ENCODE measurements around the gene SMAD5. TPM values are rescaled to one million over a fixed set of nuclear protein-coding genes. Genes with fewer than 3 reads are reported as not detected.

SMAD5 gene
- total RNA-seq, 1 experiment from 2014 or later, result 69.3 TPM

DNA sequence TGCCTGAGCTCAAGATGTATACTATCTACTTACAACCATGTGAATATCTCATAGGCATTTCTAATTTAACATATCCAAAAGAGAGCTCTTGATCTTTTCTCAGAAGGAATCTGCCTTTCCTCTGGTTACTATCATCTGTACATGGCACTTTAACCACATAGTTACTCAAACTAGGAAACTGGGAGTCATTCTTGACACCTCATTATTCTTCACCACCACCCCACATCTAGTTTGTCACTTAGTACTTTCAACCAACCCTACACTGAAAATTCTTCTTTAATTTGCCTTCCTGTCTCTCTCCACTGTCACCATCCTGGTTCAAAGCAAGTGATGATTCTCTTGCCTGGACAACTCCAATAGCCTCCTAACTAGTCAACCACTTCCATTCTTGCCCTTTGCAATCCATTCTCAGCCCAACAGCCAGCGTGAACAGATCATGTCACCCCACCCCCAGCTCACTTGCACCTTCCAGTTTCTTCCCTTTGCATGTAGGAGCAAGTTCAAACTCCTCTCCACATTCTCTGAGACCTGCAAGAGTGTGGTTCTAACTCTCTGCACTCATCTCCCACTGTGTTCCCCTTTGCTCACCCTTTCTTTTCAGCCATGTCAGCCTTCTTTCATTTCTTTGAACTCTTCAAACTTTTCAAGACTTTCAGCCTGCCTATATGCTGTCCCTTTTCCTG, 17.3 kb upstream of the SMAD5 start:
- no peak overlapping the region for H2AK5ac ChIP-seq (ENCODE audit: insufficient read length, low read length)
- no peak overlapping the region for H4K91ac ChIP-seq (ENCODE audit: insufficient read length, low read depth, low read length)
- Mint-ChIP-seq H3K4me1 (peaks cover 4 to 6% of the 10 kb centered on the region in 2 experiments), H3K27ac (no peak overlapping the region), H3K27me3 (ENCODE audit: low read depth) (peaks cover 13% of the 10 kb centered on the region), H3K36me3 (ENCODE audit: insufficient read depth in 1 of 3, low read depth in 3 of 3) (no peaks in the 10 kb centered on the region), H3K4me3 (no peak overlapping the region), H3K9me3 (no peaks in the 10 kb centered on the region)
- no peak overlapping the region for H3K9ac ChIP-seq (ENCODE audit: extremely low read depth, insufficient read length, low read length)
- H3K14ac ChIP-seq (ENCODE audit: insufficient read depth, low read length), result no peak overlapping the region
- no peak overlapping the region for H4K8ac ChIP-seq (replicated peaks; ENCODE audit: insufficient read length, low read depth, low read length)
- TF ChIP-seq CTCF (conservative IDR thresholded peaks at IDR 0.05), result no peak
- no peak overlapping the region for H3K56ac ChIP-seq (ENCODE audit: insufficient read length, low read depth, low read length)
- no peak overlapping the region for H2AFZ ChIP-seq (ENCODE audit: low read length)
- H3K18ac ChIP-seq (ENCODE audit: insufficient read length, low read depth, low read length), result no peak overlapping the region
- no peaks in the 10 kb centered on the region for H3K23me2 ChIP-seq (ENCODE audit: insufficient read length, low read depth, low read length, poor library complexity, severe bottlenecking)
- no peak overlapping the region for H2BK15ac ChIP-seq (ENCODE audit: low read depth, low read length)
- H3K79me2 ChIP-seq (ENCODE audit: insufficient read depth, low read length), result no peaks in the 10 kb centered on the region
- no peak overlapping the region for H3K4me2 ChIP-seq (ENCODE audit: insufficient read depth, insufficient read length, low read length)
- H2BK120ac ChIP-seq (ENCODE audit: low read depth, low read length, poor library complexity, severe bottlenecking), result no peak overlapping the region
- H2BK12ac ChIP-seq (ENCODE audit: insufficient read length, low read depth, low read length), result no peak overlapping the region
- H4K5ac ChIP-seq (ENCODE audit: insufficient read length, low read depth, low read length), result no peak overlapping the region
- no peak overlapping the region for H3K27ac ChIP-seq (ENCODE audit: insufficient read length, low read depth, low read length)
- no peaks in the 10 kb centered on the region for H3K9me3 ChIP-seq (ENCODE audit: control insufficient read depth, low read depth, low read length)
- no peak for DNase-seq
- H2BK5ac ChIP-seq (ENCODE audit: insufficient read length, low read length), result no peak overlapping the region
- H3K23ac ChIP-seq (ENCODE audit: insufficient read length, low read depth, low read length), result no peak overlapping the region
- H3K4ac ChIP-seq (ENCODE audit: low read depth, low read length), result no peak overlapping the region
- no CpG with 5 or more reads among the region's 1 CpG for WGBS (ENCODE audit: extremely low coverage, insufficient read length, low lambda C conversion rate)
- no peak overlapping the region for H2BK20ac ChIP-seq (ENCODE audit: low read depth, low read length, poor library complexity, severe bottlenecking)
- no peaks in the 10 kb centered on the region; the same call in 1 of the 2 replicates for H3K4me1 ChIP-seq (ENCODE audit: insufficient read depth, low read length)
- H3K79me1 ChIP-seq (ENCODE audit: insufficient read depth, low read depth, low read length, poor library complexity, severe bottlenecking), result no peaks in the 10 kb centered on the region
- no peaks in the 10 kb centered on the region for H4K20me1 ChIP-seq (ENCODE audit: control insufficient read depth, insufficient read depth, insufficient read length)
- H3T11ph ChIP-seq (ENCODE audit: low read length), result no peak overlapping the region
- no peaks in the 10 kb centered on the region for H3K27me3 ChIP-seq (ENCODE audit: insufficient read depth, low read length)

All from H9 (cell line).